ENCODE data around the gene DNAJB11. TPM values are rescaled to one million over a fixed set of nuclear protein-coding genes. Genes with fewer than 3 reads are reported as not detected.

Gene DNAJB11
- polyA plus RNA-seq, 1 experiment: 26.2 TPM

DNA sequence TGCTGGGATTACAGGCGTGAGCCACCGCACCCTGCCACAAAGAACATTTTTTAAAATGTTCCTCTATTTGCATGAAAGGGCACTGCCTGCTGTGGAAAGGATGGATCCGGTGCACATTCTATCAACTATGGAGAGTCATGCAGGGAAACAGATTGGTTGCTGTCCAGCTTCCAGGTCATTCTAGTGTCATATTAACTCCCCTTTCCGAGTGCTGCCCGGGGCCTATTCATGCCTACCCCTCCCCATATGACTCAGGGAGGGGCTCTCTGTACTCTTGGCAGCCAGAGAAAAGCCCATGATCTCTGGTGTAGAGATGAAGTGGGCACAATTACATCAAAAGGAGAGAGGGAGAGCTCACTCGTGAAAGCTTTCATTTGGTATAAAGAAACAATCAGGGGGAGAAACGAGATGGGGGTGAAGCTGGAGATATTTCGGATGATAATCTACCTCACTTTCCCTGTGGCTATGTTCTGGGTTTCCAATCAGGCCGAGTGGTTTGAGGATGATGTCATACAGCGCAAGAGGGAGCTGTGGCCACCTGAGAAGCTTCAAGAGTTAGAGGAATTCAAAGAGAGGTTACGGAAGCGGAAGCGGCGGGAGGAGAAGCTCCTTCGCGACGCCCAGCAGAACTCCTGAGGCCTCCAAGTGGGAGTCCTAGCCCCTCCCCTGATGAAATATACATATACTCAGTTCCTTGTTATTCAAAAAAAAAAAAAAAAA, 26.2 kb downstream of the DNAJB11 start:
- ChIA-PET POLR2A (interaction anchor here (0.5 to 0.7 kb wide), 3 partner anchors 18 to 868 kb away, joined by 5 to 15 read pairs (median 7); no protein-coding TSS in a partner anchor), CTCF (interaction anchor here (1.0 to 3.3 kb wide), 2 partner anchors 19 to 225 kb away, joined by 3 to 19 read pairs; no protein-coding TSS in a partner anchor)

DNA sequence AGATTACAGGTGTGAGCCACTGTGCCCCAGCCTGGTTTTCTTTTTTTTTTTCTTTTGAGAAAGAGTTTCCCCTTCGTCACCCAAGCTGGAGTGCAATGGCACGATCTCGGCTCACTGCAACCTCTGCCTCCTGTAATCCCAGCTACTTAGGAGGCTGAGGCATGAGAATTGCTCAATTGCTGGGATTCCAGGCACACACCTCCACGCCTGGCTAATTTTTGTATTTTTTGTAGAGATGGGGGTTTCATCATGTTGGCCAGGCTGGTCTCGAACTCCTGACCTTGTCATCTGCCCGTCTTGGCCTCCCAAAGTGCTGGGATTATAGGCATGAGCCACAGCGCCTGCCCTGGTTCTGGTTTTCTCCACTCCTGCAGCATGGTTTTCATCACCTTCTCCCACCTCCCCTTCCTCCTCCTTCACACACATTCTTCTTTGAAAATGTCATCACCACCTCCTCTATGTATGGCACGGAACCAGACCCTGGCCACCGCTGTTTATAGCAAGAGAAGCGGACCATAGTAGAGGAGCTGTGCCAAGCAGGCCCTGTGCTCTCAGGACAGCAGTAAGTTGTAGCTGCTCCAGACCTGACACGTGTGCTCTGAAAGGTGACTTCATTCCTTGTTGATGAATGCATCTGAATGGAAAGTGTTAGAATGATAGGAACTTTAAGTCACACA, 27.7 kb downstream of the DNAJB11 start:
- DNase-seq (ENCODE audit: low read depth): no peak
- Histone ChIP-seq H3K36me3 (ENCODE audit: control insufficient read depth, insufficient read depth, low read length) (no peaks in the 10 kb centered on the region), H3K4me3 (ENCODE audit: low read depth, low read length) (no peak overlapping the region), H3K27me3 (ENCODE audit: control insufficient read depth, insufficient read depth, low read length) (peaks cover 2% of the 10 kb centered on the region; the same call in 1 of the 2 replicates)
- ChIA-PET POLR2A (no interaction called here), CTCF (interaction anchor here (3.3 kb wide), 1 partner anchor 18 kb away, joined by 19 read pairs; no protein-coding TSS in a partner anchor)
- TF ChIP-seq, protein P1, sequence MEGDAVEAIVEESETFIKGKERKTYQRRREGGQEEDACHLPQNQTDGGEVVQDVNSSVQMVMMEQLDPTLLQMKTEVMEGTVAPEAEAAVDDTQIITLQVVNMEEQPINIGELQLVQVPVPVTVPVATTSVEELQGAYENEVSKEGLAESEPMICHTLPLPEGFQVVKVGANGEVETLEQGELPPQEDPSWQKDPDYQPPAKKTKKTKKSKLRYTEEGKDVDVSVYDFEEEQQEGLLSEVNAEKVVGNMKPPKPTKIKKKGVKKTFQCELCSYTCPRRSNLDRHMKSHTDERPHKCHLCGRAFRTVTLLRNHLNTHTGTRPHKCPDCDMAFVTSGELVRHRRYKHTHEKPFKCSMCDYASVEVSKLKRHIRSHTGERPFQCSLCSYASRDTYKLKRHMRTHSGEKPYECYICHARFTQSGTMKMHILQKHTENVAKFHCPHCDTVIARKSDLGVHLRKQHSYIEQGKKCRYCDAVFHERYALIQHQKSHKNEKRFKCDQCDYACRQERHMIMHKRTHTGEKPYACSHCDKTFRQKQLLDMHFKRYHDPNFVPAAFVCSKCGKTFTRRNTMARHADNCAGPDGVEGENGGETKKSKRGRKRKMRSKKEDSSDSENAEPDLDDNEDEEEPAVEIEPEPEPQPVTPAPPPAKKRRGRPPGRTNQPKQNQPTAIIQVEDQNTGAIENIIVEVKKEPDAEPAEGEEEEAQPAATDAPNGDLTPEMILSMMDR (IDR thresholded peaks at IDR 0.05; ENCODE audit: insufficient read depth, low read depth, low read length): no peak

More for the DNA sequence above, 26.2 kb downstream of the DNAJB11 start:
- no peak overlapping the region for H3K4me3 ChIP-seq (ENCODE audit: low read depth, low read length)
- TF ChIP-seq, protein P1 (IDR thresholded peaks at IDR 0.05; ENCODE audit: insufficient read depth, low read depth, low read length): no peak
- H3K27me3 ChIP-seq (ENCODE audit: control insufficient read depth, insufficient read depth, low read length): peaks cover 2% of the 10 kb centered on the region; the same call in 1 of the 2 replicates
- DNase-seq (ENCODE audit: low read depth): no peak
- H3K36me3 ChIP-seq (ENCODE audit: control insufficient read depth, insufficient read depth, low read length): no peaks in the 10 kb centered on the region

DNA sequence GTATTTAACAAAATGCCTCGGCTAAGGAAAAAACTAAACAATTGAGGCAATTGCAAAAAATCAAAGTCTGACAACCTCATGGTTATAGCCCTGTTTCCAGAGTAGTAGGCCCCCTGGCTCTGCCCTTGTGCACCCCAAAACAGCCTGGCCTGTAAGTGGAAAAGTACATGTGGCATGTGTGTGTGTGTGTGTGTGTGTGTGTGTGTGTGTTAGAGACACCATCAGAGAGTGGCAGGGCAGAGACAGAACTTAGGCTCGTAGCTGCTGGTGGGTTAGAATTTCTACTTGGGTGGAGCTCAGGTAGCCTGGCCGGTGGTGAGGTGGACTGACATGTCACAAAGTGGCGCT, 28.2 kb downstream of the DNAJB11 start:
- DNase-seq (ENCODE audit: low read depth): no peak
- no peaks in the 10 kb centered on the region for H3K36me3 ChIP-seq (ENCODE audit: control insufficient read depth, insufficient read depth, low read length)
- ChIA-PET CTCF (interaction anchor here (3.3 kb wide), 1 partner anchor 17 kb away, joined by 19 read pairs; no protein-coding TSS in a partner anchor), POLR2A (no interaction called here)
- H3K4me3 ChIP-seq (ENCODE audit: low read depth, low read length): no peak overlapping the region
- TF ChIP-seq, protein P1 (IDR thresholded peaks at IDR 0.05; ENCODE audit: insufficient read depth, low read depth, low read length): no peak
- peaks cover 2% of the 10 kb centered on the region; the same call in 1 of the 2 replicates for H3K27me3 ChIP-seq (ENCODE audit: control insufficient read depth, insufficient read depth, low read length)

DNA sequence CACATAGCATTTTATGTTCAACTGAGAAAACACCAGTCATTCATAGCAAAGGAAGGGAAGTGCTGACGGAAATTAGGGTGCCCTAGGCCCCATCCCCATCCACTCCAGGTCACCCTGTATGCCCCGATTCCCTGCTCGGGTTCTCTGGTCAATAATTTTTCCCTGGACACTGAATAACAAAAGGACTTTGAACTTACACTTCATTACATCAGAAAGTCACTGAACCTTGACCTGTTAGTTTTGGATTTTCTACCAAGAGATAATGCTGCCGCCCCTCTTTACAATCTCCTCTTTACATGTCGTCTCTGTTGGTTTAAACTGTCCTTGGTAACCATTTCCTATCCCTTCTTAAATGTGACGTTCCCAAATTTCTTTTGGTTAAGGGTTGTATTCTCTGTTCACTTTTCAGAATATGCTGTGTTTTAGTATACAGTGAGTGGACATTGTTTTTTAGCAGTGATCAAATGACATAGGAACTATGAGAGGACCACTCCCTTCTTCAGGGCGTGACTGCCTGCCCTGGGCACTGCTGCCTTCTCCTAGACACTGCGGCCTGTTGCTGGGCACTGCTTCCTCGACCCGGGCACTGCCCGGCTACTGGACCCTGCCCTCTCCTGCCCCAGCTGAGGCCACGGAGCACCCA, 28.7 kb downstream of the DNAJB11 start:
- H3K27me3 ChIP-seq (ENCODE audit: control insufficient read depth, insufficient read depth, low read length): peaks cover 2% of the 10 kb centered on the region; the same call in 1 of the 2 replicates
- ChIA-PET CTCF (interaction anchor here (3.3 to 6.7 kb wide), 2 partner anchors 16 to 17 kb away, joined by 19 to 51 read pairs; no protein-coding TSS in a partner anchor), POLR2A (no interaction called here)
- no peak for DNase-seq (ENCODE audit: low read depth)
- H3K4me3 ChIP-seq (ENCODE audit: low read depth, low read length): no peak overlapping the region
- H3K36me3 ChIP-seq (ENCODE audit: control insufficient read depth, insufficient read depth, low read length): no peaks in the 10 kb centered on the region
- TF ChIP-seq, protein P1 (IDR thresholded peaks at IDR 0.05; ENCODE audit: insufficient read depth, low read depth, low read length): no peak

DNA sequence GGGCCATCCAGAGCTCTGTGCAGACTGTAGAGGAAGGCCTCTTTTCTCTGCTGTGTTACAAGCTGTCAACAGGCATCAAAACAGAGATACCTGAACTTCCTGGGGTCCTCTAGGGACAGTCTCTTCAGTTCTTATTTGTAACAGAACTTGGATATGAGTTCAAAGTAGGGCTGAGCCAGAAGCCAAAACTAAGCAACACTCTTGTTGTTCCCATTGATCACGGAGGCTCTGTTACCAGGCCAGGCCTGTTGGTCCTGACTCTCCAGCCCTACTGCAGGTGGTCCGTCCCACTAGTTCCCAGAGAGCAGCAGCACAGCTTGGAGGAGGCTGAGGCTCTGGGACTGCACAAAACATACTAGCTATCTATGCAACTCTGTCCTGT, 29.3 kb downstream of the DNAJB11 start:
- TF ChIP-seq, protein P1 (IDR thresholded peaks at IDR 0.05; ENCODE audit: insufficient read depth, low read depth, low read length): no peak
- DNase-seq (ENCODE audit: low read depth): no peak
- POLR2A ChIA-PET: no interaction called here
- CTCF ChIA-PET: interaction anchor here (6.7 kb wide), 1 partner anchor 16 kb away, joined by 51 read pairs; no protein-coding TSS in a partner anchor
- Histone ChIP-seq H3K27me3 (ENCODE audit: control insufficient read depth, insufficient read depth, low read length) (peaks cover 1% of the 10 kb centered on the region; the same call in 1 of the 2 replicates), H3K4me3 (ENCODE audit: low read depth, low read length) (no peak overlapping the region), H3K36me3 (ENCODE audit: control insufficient read depth, insufficient read depth, low read length) (no peaks in the 10 kb centered on the region)

Measured in BJ (cell line).